Left forelimb (tissue), 1 donor: ENCODE measurements around the gene STEAP2.

Source experiments
- DNase-seq: peaks from one replicate; pipeline ENCODE4 v3.0.0-alpha.2; 2018; ENCODE audit warnings: low spot score

The STEAP2 gene

GRCh38 chr7:90192876-90193750, 18.4 kb upstream of the STEAP2 start:
- DNase-seq: no peak

- DNase-seq: no peak
Observed at GRCh38 chr7:90194911-90195809, 16.4 kb upstream of the STEAP2 start.

- DNase-seq: no peak
Observed at GRCh38 chr7:90201500-90202195, 9.9 kb upstream of the STEAP2 start.

GRCh38 chr7:90207956-90208355, 3.6 kb upstream of the STEAP2 start:
- DNase-seq: no peak

- DNase-seq: no peak
Observed at GRCh38 chr7:90209776-90210175, 1.8 kb upstream of the STEAP2 start.

GRCh38 chr7:90210475-90210874, 1.1 kb upstream of the STEAP2 start:
- DNase-seq: no peak

GRCh38 chr7:90210981-90211380, 559 bp upstream of the STEAP2 start:
- no peak for DNase-seq

- DNase-seq: no peak
Observed at GRCh38 chr7:90212149-90212495, 582 bp downstream of the STEAP2 start.

GRCh38 chr7:90213521-90213920, 2.0 kb downstream of the STEAP2 start:
- no peak for DNase-seq

GRCh38 chr7:90216080-90216674, 4.6 kb downstream of the STEAP2 start:
- DNase-seq: no peak

GRCh38 chr7:90216771-90217170, 5.2 kb downstream of the STEAP2 start:
- no peak for DNase-seq

- no peak for DNase-seq
Observed at GRCh38 chr7:90222390-90222789, 10.8 kb downstream of the STEAP2 start.

GRCh38 chr7:90222811-90223725, 11.5 kb downstream of the STEAP2 start:
- DNase-seq: no peak

GRCh38 chr7:90224195-90224594, 12.7 kb downstream of the STEAP2 start:
- no peak for DNase-seq

- DNase-seq: no peak
Observed at GRCh38 chr7:90225181-90225580, 13.6 kb downstream of the STEAP2 start.

GRCh38 chr7:90225601-90226000, 14.1 kb downstream of the STEAP2 start:
- no peak for DNase-seq

- DNase-seq: no peak
Observed at GRCh38 chr7:90227259-90227658, 15.7 kb downstream of the STEAP2 start.

- DNase-seq: no peak
Observed at GRCh38 chr7:90229682-90230081, 18.1 kb downstream of the STEAP2 start.

GRCh38 chr7:90230834-90231233, 19.3 kb downstream of the STEAP2 start:
- no peak for DNase-seq

- DNase-seq: no peak
Observed at GRCh38 chr7:90231304-90231703, 19.8 kb downstream of the STEAP2 start.

GRCh38 chr7:90232430-90232829, 20.9 kb downstream of the STEAP2 start:
- DNase-seq: no peak
